Esophagus squamous epithelium (tissue), 4 donors: ENCODE measurements around the gene INPP4B.

Experiments
- POLR2A ChIP-seq, 4 donors: fragments of 450-650 bp; IDR thresholded peaks; one replicate each; pipeline ENCODE4 v1.6.1; 2017; ENCODE audit warnings: antibody characterized with exemption in 4 of 4, mild to moderate bottlenecking in 4 of 4, moderate library complexity in 3 of 4
- TF ChIP-seq, protein P1 (sequence below), 6 experiments: fragments of 450-650 bp in 4 of 6; fragments of 200-600 bp in 2 of 6; sonication (generic) in 2 of 6; IDR thresholded peaks; one replicate each; pipeline ENCODE4 v1.5.1; 2016 to 2019; ENCODE audit warnings: antibody characterized with exemption in 6 of 6, mild to moderate bottlenecking in 4 of 6, moderate library complexity in 4 of 6

DNA sequence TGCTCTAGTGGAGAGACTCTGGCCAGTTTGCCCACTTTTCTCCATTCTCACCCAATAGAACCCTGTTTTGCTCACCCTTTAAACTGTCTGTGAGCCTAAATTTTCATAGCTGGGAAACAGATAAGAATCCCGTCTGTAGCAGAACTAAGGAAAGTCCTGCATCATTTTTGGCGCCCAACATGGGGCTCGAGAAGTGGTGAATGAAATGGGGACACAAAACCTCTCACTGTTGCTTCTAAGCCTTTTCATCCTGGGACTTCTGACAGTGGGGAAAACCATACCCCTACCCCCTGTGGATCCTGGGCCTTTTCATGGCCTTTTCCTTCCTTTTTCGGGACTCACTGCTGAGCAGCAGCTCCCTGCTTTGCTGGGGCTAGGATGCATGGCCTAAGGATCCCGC is 189.9 kb downstream of the INPP4B start:
- TF ChIP-seq POLR2A (IDR thresholded peaks at IDR 0.05), result no peak
- TF ChIP-seq, protein P1, sequence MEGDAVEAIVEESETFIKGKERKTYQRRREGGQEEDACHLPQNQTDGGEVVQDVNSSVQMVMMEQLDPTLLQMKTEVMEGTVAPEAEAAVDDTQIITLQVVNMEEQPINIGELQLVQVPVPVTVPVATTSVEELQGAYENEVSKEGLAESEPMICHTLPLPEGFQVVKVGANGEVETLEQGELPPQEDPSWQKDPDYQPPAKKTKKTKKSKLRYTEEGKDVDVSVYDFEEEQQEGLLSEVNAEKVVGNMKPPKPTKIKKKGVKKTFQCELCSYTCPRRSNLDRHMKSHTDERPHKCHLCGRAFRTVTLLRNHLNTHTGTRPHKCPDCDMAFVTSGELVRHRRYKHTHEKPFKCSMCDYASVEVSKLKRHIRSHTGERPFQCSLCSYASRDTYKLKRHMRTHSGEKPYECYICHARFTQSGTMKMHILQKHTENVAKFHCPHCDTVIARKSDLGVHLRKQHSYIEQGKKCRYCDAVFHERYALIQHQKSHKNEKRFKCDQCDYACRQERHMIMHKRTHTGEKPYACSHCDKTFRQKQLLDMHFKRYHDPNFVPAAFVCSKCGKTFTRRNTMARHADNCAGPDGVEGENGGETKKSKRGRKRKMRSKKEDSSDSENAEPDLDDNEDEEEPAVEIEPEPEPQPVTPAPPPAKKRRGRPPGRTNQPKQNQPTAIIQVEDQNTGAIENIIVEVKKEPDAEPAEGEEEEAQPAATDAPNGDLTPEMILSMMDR (IDR thresholded peaks at IDR 0.05), result no peak
